ENCODE measurements around the gene CDC42BPB. TPM values are rescaled to one million over a fixed set of nuclear protein-coding genes. Genes with fewer than 3 reads are reported as not detected.

Gene CDC42BPB
- total RNA-seq, 1 experiment from 2014 or later, result 103 TPM

DNA sequence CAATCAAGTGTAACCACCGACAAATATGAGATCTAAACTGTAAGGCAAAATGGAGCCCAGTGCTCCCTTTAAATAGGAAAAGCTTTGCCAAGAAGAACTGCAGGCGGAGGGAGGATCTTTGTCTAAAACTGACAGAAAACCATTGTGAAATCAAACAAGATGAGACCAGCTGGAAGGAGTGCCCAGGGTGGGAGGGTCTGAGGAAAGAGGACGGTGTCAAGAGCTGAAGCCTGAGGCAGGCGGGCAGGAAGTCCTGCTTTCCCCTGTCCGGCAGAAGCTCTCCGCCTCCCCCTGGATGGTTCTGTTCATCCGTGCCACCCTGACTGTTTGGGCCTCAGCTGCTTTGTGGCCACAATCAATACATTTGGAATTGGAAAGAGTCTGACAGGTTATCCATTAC lies 37.5 kb downstream of the CDC42BPB start:
- Mint-ChIP-seq H3K4me1 (peaks cover 40 to 45% of the 10 kb centered on the region in 2 experiments), H3K4me3 (no peak overlapping the region), H3K36me3 (ENCODE audit: insufficient read depth in 1 of 3, low read depth in 3 of 3) (peaks cover 4 to 15% (median 9%) of the 10 kb centered on the region in 3 experiments), H3K9me3 (no peaks in the 10 kb centered on the region; a peak in 1 of 5 replicates), H3K27me3 (ENCODE audit: low read depth) (no peaks in the 10 kb centered on the region), H3K27ac (no peak overlapping the region)
- H4K91ac ChIP-seq (ENCODE audit: insufficient read length, low read depth, low read length), result no peak overlapping the region
- H3K9me3 ChIP-seq (ENCODE audit: control insufficient read depth, low read depth, low read length), result no peaks in the 10 kb centered on the region
- peaks cover 17% of the 10 kb centered on the region; the same call in 1 of the 2 replicates for H3K79me2 ChIP-seq (ENCODE audit: insufficient read depth, low read length)
- no peak overlapping the region for H3K56ac ChIP-seq (ENCODE audit: insufficient read length, low read depth, low read length)
- no peak overlapping the region for H4K5ac ChIP-seq (ENCODE audit: insufficient read length, low read depth, low read length)
- peaks cover 3% of the 10 kb centered on the region for H3K79me1 ChIP-seq (ENCODE audit: insufficient read depth, low read depth, low read length, poor library complexity, severe bottlenecking)
- H3K18ac ChIP-seq (ENCODE audit: insufficient read length, low read depth, low read length), result no peak overlapping the region
- H4K20me1 ChIP-seq (ENCODE audit: control insufficient read depth, insufficient read depth, insufficient read length), result no peaks in the 10 kb centered on the region
- H3K27me3 ChIP-seq (ENCODE audit: insufficient read depth, low read length), result no peaks in the 10 kb centered on the region
- no peak overlapping the region for H2BK12ac ChIP-seq (ENCODE audit: insufficient read length, low read depth, low read length)
- no peak overlapping the region for H3T11ph ChIP-seq (ENCODE audit: low read length)
- no peak overlapping the region for H2BK120ac ChIP-seq (ENCODE audit: low read depth, low read length, poor library complexity, severe bottlenecking)
- H2AK5ac ChIP-seq (ENCODE audit: insufficient read length, low read length), result no peak overlapping the region
- H3K27ac ChIP-seq (ENCODE audit: insufficient read length, low read depth, low read length), result no peak overlapping the region
- TF ChIP-seq, protein P1, sequence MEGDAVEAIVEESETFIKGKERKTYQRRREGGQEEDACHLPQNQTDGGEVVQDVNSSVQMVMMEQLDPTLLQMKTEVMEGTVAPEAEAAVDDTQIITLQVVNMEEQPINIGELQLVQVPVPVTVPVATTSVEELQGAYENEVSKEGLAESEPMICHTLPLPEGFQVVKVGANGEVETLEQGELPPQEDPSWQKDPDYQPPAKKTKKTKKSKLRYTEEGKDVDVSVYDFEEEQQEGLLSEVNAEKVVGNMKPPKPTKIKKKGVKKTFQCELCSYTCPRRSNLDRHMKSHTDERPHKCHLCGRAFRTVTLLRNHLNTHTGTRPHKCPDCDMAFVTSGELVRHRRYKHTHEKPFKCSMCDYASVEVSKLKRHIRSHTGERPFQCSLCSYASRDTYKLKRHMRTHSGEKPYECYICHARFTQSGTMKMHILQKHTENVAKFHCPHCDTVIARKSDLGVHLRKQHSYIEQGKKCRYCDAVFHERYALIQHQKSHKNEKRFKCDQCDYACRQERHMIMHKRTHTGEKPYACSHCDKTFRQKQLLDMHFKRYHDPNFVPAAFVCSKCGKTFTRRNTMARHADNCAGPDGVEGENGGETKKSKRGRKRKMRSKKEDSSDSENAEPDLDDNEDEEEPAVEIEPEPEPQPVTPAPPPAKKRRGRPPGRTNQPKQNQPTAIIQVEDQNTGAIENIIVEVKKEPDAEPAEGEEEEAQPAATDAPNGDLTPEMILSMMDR (conservative IDR thresholded peaks at IDR 0.05), result no peak
- WGBS (ENCODE audit: extremely low coverage, insufficient read length, low lambda C conversion rate), result no CpG with 5 or more reads among the region's 7 CpGs
- H2BK20ac ChIP-seq (ENCODE audit: low read depth, low read length, poor library complexity, severe bottlenecking), result no peak overlapping the region
- no peak overlapping the region for H3K23ac ChIP-seq (ENCODE audit: insufficient read length, low read depth, low read length)
- H3K23me2 ChIP-seq (ENCODE audit: insufficient read length, low read depth, low read length, poor library complexity, severe bottlenecking), result no peaks in the 10 kb centered on the region
- no peak overlapping the region for H3K4me2 ChIP-seq (ENCODE audit: insufficient read depth, insufficient read length, low read length)
- H3K4ac ChIP-seq (ENCODE audit: low read depth, low read length), result no peak overlapping the region
- H3K9ac ChIP-seq (ENCODE audit: extremely low read depth, insufficient read length, low read length), result no peak overlapping the region
- no peak overlapping the region for H2BK5ac ChIP-seq (ENCODE audit: insufficient read length, low read length)
- no peak overlapping the region for H3K14ac ChIP-seq (ENCODE audit: insufficient read depth, low read length)
- no peak overlapping the region for H2AFZ ChIP-seq (ENCODE audit: low read length)
- H2BK15ac ChIP-seq (ENCODE audit: low read depth, low read length), result no peak overlapping the region
- H4K8ac ChIP-seq (replicated peaks; ENCODE audit: insufficient read length, low read depth, low read length), result no peak overlapping the region
- DNase-seq, result no peak
- peaks cover 6% of the 10 kb centered on the region; the same call in 1 of the 2 replicates for H3K4me1 ChIP-seq (ENCODE audit: insufficient read depth, low read length)

Data from H9 (cell line).